ENCODE data around the gene ATP5MG.
"Not testable (repeated sequence)": the region's sequence is repeated elsewhere in the genome, so short reads cannot be mapped to it uniquely, and the experiment has no call there.

Gene ATP5MG, protein sequence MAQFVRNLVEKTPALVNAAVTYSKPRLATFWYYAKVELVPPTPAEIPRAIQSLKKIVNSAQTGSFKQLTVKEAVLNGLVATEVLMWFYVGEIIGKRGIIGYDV

DNA sequence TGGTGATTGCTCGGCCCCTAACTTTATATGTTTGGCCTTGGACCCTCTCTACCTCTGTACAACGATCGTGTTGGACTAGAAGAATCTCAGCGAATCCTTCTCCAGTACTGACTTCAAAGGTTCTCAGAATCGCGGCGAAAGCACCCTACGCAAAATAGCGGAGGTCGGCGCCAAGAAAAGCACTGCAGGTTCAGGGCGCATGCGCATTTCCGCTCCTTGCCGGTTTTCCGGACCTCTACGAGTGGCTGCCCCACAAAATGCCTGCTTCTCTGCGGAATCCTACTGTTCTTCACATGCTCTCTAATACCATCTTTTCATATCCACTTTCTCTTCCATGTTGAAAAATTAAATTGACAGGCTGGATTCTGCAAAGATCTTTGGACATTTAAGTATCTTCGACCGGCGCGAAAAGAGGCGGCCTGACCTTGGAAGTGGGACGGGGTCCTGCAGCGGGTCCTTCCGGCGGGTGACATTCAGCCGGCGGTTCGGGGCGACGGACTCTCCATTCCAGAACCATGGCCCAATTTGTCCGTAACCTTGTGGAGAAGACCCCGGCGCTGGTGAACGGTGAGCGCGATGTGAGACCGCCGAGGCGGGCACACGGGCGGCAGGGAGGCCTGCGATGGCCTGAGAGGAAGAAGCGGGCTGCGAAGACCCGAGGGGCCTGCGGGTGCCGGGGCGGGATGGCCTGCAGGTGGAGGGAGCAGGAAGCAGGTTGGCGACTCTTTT, at the start of gene ATP5MG:
Gene ATP5MG, plus strand, starts transcription at position 456 of the 729 bp plus-strand sequence. Its CDS starts 60 bp downstream, at position 516.
- peak; percentile 80 for DNase-seq

DNA sequence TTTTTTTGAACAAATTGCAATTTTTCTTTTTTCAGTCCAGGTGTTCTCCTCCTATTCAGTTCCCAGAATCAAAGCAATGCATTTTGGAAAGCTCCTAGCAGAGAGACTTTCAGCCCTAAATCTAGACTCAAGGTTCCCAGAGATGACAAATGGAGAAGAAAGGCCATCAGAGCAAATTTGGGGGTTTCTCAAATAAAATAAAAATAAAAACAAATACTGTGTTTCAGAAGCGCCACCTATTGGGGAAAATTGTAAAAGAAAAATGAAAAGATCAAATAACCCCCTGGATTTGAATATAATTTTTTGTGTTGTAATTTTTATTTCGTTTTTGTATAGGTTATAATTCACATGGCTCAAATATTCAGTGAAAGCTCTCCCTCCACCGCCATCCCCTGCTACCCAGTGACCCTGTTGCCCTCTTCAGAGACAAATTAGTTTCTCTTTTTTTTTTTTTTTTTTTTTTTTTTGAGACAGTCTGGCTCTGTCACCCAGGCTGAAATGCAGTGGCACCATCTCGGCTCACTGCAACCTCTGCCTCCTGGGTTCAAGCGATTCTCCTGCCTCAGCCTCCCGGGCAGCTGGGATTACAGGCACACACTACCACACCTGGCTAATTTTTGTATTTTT, 48.2 kb upstream of the ATP5MG start:
- DNase-seq: no peak

DNA sequence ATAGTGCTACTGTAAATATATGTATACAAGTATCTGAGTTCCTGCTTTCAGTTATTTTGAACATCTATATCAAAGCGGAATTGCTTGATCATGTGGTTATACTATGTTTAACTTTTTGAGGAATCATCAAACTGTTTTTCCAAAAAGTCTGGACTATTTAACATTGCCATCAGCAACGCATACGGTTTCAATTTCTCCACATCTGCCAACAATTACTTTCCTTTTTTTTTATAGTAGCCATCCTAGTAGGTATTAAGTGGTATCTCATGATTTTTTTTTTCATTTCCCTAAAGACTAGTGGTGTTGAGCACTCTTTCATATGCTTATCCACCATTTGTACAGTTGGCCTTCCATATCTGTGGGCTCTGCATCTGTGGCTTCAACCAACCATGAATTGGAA, 43.3 kb upstream of the ATP5MG start:
- DNase-seq: no peak

- DNase-seq: peak; percentile 81
These were observed 42.0 kb upstream of the ATP5MG start, which contains the start of gene UBE4A for GRCh38 chr11:118359295-118359958. Gene UBE4A, plus strand, starts transcription at chr11:118359600. Its CDS starts 5,481 bp downstream, at chr11:118365081.

- no peak for DNase-seq
These were observed 36.3 kb upstream of the ATP5MG start for GRCh38 chr11:118364956-118365615.

DNA sequence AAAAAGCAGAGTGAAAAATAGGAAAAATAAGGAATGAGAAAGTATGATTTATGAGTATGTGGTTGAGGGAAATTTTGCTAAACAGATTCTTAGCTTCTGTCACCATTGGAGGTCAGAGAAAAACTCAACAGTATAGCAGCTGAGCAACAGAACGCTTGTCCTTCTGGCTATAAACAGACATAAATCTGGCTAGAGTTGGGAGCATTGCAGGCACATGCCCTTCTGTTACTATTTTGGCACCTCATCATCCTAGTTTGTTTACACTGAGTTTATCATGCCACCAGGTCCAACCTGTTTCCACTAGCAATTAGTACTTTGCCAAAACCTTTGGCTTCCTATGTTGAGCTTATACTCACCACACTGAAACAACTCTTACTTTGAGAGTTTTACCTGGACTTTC, 35.1 kb upstream of the ATP5MG start:
- no peak for DNase-seq

- no peak for DNase-seq
These were observed 30.6 kb upstream of the ATP5MG start for GRCh38 chr11:118370774-118371173.

GRCh38 chr11:118373263-118373662, 28.1 kb upstream of the ATP5MG start:
- DNase-seq: no peak

DNA sequence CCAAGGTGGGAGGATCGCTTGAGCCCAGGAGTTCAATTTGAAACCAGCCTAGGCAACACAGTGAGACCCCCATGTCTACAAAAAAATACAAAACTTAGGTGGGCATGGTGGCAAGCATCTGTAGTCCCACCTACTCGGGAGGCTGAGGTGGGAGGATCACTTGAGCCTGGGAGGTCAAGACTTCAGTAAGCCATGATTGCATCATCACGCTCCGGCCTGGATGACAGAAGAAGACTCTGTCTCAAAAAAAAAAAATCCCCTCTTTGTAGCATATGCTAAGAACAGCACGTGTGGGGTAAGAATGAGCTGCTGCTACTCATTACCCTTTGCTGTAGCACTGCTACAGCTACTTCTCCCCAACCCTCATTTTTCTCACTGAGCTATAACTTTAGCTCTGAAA, 27.5 kb upstream of the ATP5MG start:
- DNase-seq: no peak

- DNase-seq: no peak
These were observed 26.7 kb upstream of the ATP5MG start for GRCh38 chr11:118374729-118375128.

- no peak for DNase-seq
These were observed 25.4 kb upstream of the ATP5MG start for GRCh38 chr11:118375978-118376377.

- DNase-seq: no peak
These were observed 21.9 kb upstream of the ATP5MG start for GRCh38 chr11:118379497-118379896.

- no peak for DNase-seq
These were observed 20.8 kb upstream of the ATP5MG start for GRCh38 chr11:118380571-118380970.

GRCh38 chr11:118382954-118383353, 18.5 kb upstream of the ATP5MG start:
- no peak for DNase-seq

DNA sequence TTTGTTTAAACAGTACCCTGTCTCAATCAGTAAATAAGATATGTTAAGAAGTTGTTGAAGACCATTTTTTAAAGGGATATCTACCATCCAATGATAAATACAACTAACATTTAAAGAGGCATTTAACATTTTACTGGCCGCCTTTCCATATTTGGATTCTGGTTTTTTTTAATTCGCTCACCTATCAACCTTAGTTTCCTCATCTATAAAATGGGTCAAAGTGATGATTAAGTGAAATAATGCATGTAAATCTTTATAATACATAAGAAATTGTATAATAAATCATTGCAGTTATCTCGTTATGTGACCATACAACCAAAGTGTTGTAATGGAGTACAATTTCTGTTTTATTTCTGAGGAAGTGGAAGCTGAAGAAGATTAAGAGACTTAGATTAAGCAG, 17.7 kb upstream of the ATP5MG start:
- no peak for DNase-seq

GRCh38 chr11:118396097-118396501, 5.3 kb upstream of the ATP5MG start:
- DNase-seq: no peak

GRCh38 chr11:118397448-118397847, 4.0 kb upstream of the ATP5MG start:
- no peak for DNase-seq

- DNase-seq: peak; percentile 34
These were observed 2.4 kb upstream of the ATP5MG start for GRCh38 chr11:118398791-118399559.

DNA sequence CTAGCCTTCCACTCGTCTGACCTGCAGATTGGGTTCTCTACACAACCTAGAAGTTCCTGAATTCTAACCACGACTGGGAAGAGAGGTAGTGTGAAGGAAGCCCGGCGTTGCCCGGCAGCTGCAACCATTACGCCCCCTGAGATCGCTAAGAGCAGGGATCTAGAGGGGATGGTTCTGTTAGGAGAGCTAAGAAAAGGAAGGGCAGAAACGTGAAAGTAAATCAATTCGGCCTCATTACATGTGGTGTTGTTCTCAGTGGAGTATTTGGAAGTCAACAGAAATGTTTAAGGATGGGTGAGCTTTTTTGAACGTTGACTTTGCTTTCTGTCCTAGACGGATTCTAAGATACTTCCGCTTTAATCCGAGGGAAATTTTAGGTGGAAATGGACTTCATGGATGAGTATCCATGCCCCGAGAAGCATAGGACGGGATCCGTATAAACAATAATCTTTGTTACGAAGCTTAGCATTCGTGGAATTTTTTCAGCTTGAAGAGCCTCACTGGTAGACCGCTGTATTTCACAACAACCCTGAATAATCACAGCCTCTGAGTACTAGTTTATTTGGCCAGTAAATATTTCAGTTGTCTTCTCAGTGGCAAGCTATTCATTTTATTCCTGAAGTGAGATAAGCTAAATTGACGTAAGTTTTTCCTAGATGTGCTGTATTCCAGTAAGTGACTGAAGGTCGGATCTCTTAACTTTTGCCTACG, 629 bp downstream of the ATP5MG start:
- peak; percentile 60 for DNase-seq

- not testable (repeated sequence) for DNase-seq
These were observed 1.2 kb downstream of the ATP5MG start for GRCh38 chr11:118402594-118402993.

GRCh38 chr11:118406599-118407166, 5.3 kb downstream of the ATP5MG start:
- DNase-seq: no peak
